HL-60 (cell line): ENCODE results near the gene ANXA1.

Source experiments
- DNase-seq, 2 experiments: peaks; one replicate each; pipeline ENCODE4 v3.0.0-alpha.2; 2010 to 2020; ENCODE audit warnings: low read depth in 1 of 2, low spot score in 1 of 2
- H3K27ac ChIP-seq: fragments of 250-450 bp; sonication (Bioruptor Pico); replicated peaks from 2 replicates; pipeline ENCODE4 v1.5.1; 2020; ENCODE audit warnings: mild to moderate bottlenecking, moderate library complexity
- H3K27me3 ChIP-seq: fragments of 250-450 bp; sonication (Bioruptor Pico); 2 replicates; pipeline ENCODE4 v1.5.1; 2021; ENCODE audit warnings: mild to moderate bottlenecking, moderate library complexity; ENCODE audit not compliant: insufficient read depth, poor library complexity, severe bottlenecking
- H3K4me3 ChIP-seq: replicated peaks from 2 replicates; pipeline ENCODE4 v1.5.1; 2011; ENCODE audit warnings: mild to moderate bottlenecking, control low read depth, low read length; ENCODE audit not compliant: insufficient read depth
- GABPA ChIP-seq: IDR thresholded peaks from 2 replicates; pipeline ENCODE4 v1.6.1; 2012; ENCODE audit warnings: low read depth
- POLR2AphosphoS5 ChIP-seq: IDR thresholded peaks from 2 replicates; pipeline ENCODE4 v1.6.1; 2012; ENCODE audit warnings: low read depth
- SPI1 ChIP-seq: IDR thresholded peaks from 2 replicates; pipeline ENCODE4 v1.6.1; 2012; ENCODE audit warnings: low read depth, mild to moderate bottlenecking, borderline replicate concordance
- TF ChIP-seq, protein P1 (sequence below): IDR thresholded peaks from one replicate; pipeline ENCODE4 v1.5.1; 2011; ENCODE audit warnings: low read length, control low read depth, inconsistent platforms; ENCODE audit not compliant: insufficient read depth
- TF ChIP-seq, protein P2 (sequence below): IDR thresholded peaks from 2 replicates; pipeline ENCODE4 v1.6.1; 2012; ENCODE audit warnings: low read depth; ENCODE audit not compliant: insufficient replicate concordance

Gene ANXA1

GRCh38 chr9:73137286-73137899, 14.3 kb upstream of the ANXA1 start:
- H3K4me3 ChIP-seq, result no peak overlapping the region
- H3K27me3 ChIP-seq, result no peaks in the 10 kb centered on the region
- H3K27ac ChIP-seq, result no peak overlapping the region
- TF ChIP-seq GABPA (no peak), SPI1 (no peak)
- TF ChIP-seq, protein P1, sequence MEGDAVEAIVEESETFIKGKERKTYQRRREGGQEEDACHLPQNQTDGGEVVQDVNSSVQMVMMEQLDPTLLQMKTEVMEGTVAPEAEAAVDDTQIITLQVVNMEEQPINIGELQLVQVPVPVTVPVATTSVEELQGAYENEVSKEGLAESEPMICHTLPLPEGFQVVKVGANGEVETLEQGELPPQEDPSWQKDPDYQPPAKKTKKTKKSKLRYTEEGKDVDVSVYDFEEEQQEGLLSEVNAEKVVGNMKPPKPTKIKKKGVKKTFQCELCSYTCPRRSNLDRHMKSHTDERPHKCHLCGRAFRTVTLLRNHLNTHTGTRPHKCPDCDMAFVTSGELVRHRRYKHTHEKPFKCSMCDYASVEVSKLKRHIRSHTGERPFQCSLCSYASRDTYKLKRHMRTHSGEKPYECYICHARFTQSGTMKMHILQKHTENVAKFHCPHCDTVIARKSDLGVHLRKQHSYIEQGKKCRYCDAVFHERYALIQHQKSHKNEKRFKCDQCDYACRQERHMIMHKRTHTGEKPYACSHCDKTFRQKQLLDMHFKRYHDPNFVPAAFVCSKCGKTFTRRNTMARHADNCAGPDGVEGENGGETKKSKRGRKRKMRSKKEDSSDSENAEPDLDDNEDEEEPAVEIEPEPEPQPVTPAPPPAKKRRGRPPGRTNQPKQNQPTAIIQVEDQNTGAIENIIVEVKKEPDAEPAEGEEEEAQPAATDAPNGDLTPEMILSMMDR, result no peak
- no peak for DNase-seq

- Histone ChIP-seq H3K27me3 (no peaks in the 10 kb centered on the region), H3K27ac (no peak overlapping the region), H3K4me3 (no peak overlapping the region)
- TF ChIP-seq, protein P2, sequence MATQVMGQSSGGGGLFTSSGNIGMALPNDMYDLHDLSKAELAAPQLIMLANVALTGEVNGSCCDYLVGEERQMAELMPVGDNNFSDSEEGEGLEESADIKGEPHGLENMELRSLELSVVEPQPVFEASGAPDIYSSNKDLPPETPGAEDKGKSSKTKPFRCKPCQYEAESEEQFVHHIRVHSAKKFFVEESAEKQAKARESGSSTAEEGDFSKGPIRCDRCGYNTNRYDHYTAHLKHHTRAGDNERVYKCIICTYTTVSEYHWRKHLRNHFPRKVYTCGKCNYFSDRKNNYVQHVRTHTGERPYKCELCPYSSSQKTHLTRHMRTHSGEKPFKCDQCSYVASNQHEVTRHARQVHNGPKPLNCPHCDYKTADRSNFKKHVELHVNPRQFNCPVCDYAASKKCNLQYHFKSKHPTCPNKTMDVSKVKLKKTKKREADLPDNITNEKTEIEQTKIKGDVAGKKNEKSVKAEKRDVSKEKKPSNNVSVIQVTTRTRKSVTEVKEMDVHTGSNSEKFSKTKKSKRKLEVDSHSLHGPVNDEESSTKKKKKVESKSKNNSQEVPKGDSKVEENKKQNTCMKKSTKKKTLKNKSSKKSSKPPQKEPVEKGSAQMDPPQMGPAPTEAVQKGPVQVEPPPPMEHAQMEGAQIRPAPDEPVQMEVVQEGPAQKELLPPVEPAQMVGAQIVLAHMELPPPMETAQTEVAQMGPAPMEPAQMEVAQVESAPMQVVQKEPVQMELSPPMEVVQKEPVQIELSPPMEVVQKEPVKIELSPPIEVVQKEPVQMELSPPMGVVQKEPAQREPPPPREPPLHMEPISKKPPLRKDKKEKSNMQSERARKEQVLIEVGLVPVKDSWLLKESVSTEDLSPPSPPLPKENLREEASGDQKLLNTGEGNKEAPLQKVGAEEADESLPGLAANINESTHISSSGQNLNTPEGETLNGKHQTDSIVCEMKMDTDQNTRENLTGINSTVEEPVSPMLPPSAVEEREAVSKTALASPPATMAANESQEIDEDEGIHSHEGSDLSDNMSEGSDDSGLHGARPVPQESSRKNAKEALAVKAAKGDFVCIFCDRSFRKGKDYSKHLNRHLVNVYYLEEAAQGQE, result no peak
- no peak for TF ChIP-seq GABPA
- TF ChIP-seq SPI1, result no peak
- TF ChIP-seq, protein P1, result no peak
- TF ChIP-seq POLR2AphosphoS5, result no peak
- DNase-seq, result no peak
These were observed 13.8 kb upstream of the ANXA1 start for GRCh38 chr9:73137914-73138313.

- TF ChIP-seq, protein P2, result no peak
- no peak for TF ChIP-seq SPI1
- DNase-seq, result no peak
- Histone ChIP-seq H3K27ac (no peak overlapping the region), H3K27me3 (no peaks in the 10 kb centered on the region), H3K4me3 (no peak overlapping the region)
These were observed 13.1 kb upstream of the ANXA1 start for GRCh38 chr9:73138516-73138915.

- no peak for DNase-seq
- no peaks in the 10 kb centered on the region for H3K27me3 ChIP-seq
- H3K27ac ChIP-seq, result no peak overlapping the region
- H3K4me3 ChIP-seq, result no peak overlapping the region
- TF ChIP-seq, protein P1, result no peak
These were observed 10.4 kb upstream of the ANXA1 start for GRCh38 chr9:73141282-73141681.
